ENCODE measurements around the gene DLG2.

- TF ChIP-seq CTCF (IDR thresholded peaks at IDR 0.05) (no peak), POLR2A (IDR thresholded peaks at IDR 0.05) (no peak), EP300 (IDR thresholded peaks at IDR 0.05) (no peak), POLR2AphosphoS5 (IDR thresholded peaks at IDR 0.05) (no peak)
Observed at GRCh38 chr11:83680321-83680720, 1946.8 kb downstream of the DLG2 start.

Data from suprapubic skin (tissue), 4 donors.